Thyroid gland (tissue), 4 donors: ENCODE data around the gene TCP11L1.

Experiments used
- POLR2A ChIP-seq, 2 donors: fragments of 450-650 bp; IDR thresholded peaks; one replicate each; pipeline ENCODE4 v1.6.1; 2017; ENCODE audit warnings: antibody characterized with exemption in 2 of 2, mild to moderate bottlenecking in 2 of 2, moderate library complexity in 1 of 2
- TF ChIP-seq, protein P1 (sequence below), 6 experiments: fragments of 200-600 bp in 3 of 6; fragments of 450-650 bp in 3 of 6; sonication (generic) in 3 of 6; IDR thresholded peaks; one replicate each; pipeline ENCODE4 v1.5.1; 2016 to 2019; ENCODE audit warnings: antibody characterized with exemption in 6 of 6, mild to moderate bottlenecking in 2 of 6, inconsistent platforms in 1 of 6, moderate library complexity in 1 of 6

GRCh38 chr11:33086017-33086416 is 46.6 kb downstream of the TCP11L1 start:
- TF ChIP-seq, protein P1, sequence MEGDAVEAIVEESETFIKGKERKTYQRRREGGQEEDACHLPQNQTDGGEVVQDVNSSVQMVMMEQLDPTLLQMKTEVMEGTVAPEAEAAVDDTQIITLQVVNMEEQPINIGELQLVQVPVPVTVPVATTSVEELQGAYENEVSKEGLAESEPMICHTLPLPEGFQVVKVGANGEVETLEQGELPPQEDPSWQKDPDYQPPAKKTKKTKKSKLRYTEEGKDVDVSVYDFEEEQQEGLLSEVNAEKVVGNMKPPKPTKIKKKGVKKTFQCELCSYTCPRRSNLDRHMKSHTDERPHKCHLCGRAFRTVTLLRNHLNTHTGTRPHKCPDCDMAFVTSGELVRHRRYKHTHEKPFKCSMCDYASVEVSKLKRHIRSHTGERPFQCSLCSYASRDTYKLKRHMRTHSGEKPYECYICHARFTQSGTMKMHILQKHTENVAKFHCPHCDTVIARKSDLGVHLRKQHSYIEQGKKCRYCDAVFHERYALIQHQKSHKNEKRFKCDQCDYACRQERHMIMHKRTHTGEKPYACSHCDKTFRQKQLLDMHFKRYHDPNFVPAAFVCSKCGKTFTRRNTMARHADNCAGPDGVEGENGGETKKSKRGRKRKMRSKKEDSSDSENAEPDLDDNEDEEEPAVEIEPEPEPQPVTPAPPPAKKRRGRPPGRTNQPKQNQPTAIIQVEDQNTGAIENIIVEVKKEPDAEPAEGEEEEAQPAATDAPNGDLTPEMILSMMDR (IDR thresholded peaks at IDR 0.05): no peak
- TF ChIP-seq POLR2A (IDR thresholded peaks at IDR 0.05): no peak
